ENCODE results near the gene FRMD1. TPM values are rescaled to one million over a fixed set of nuclear protein-coding genes. Genes with fewer than 3 reads are reported as not detected.

Gene FRMD1
- total RNA-seq, result not detected

GRCh38 chr6:168078943-168079405 lies at the start of gene FRMD1:
Gene FRMD1, minus strand, starts transcription at chr6:168079212. Its CDS starts 118 bp downstream, at chr6:168079094.
- Histone ChIP-seq H3K36me3 (replicated peaks in 1 of 2; ENCODE audit: insufficient read depth in 1 of 2, low read depth in 2 of 2) (no peaks in the 10 kb centered on the region), H3K4me1 (no peaks in the 10 kb centered on the region), H3K27me3 (no peaks in the 10 kb centered on the region), H3K4me3 (no peak within 1 kb of the TSS), H3K27ac (no peak within 1 kb of the TSS), H3K9me3 (no peaks in the 10 kb centered on the region)
- no peak for DNase-seq
- TF ChIP-seq CTCF (IDR thresholded peaks at IDR 0.05) (no peak), POLR2A (IDR thresholded peaks at IDR 0.05) (no peak)
- no peak for ATAC-seq
- intact Hi-C loops (cut with DNase I), result no loop called here
- 72 to 80% methylated on average over 19 of the region's 21 CpGs for WGBS, 2 donors

- TF ChIP-seq POLR2A (IDR thresholded peaks at IDR 0.05) (no peak), CTCF (IDR thresholded peaks at IDR 0.05) (no peak)
- Histone ChIP-seq H3K4me1 (no peaks in the 10 kb centered on the region), H3K4me3 (no peak overlapping the region), H3K9me3 (no peaks in the 10 kb centered on the region), H3K27ac (no peak overlapping the region), H3K27me3 (no peaks in the 10 kb centered on the region), H3K36me3 (replicated peaks in 1 of 2; ENCODE audit: insufficient read depth in 1 of 2, low read depth in 2 of 2) (no peaks in the 10 kb centered on the region)
- intact Hi-C loops (cut with DNase I), result no loop called here
- 85 to 91% methylated on average over 15 to 19 of the region's 19 CpGs for WGBS, 2 donors
- no peak for DNase-seq
- no peak for ATAC-seq
These were observed 49.1 kb upstream of the FRMD1 start for GRCh38 chr6:168128006-168128630.

- no peak for DNase-seq
- ATAC-seq, result no peak
These were observed 48.4 kb upstream of the FRMD1 start for GRCh38 chr6:168127384-168127868.

GRCh38 chr6:168126566-168127383 lies 47.8 kb upstream of the FRMD1 start:
- no peak for TF ChIP-seq CTCF (IDR thresholded peaks at IDR 0.05)
- DNase-seq (no peak), ATAC-seq (no peak)
- Histone ChIP-seq H3K27ac (no peak overlapping the region), H3K36me3 (replicated peaks in 1 of 2; ENCODE audit: insufficient read depth in 1 of 2, low read depth in 2 of 2) (no peaks in the 10 kb centered on the region), H3K9me3 (no peaks in the 10 kb centered on the region), H3K4me3 (no peak overlapping the region), H3K4me1 (no peaks in the 10 kb centered on the region), H3K27me3 (no peaks in the 10 kb centered on the region)
- 86 to 88% methylated on average over 9 to 22 of the region's 22 CpGs for WGBS, 2 donors
- intact Hi-C loops (cut with DNase I), result no loop called here

More at GRCh38 chr6:168127384-168127868, 48.4 kb upstream of the FRMD1 start:
- WGBS, 2 donors, result 73 to 85% methylated on average over 6 to 10 of the region's 10 CpGs
- H3K9me3 ChIP-seq, result no peaks in the 10 kb centered on the region
- no peaks in the 10 kb centered on the region for H3K36me3 ChIP-seq (replicated peaks in 1 of 2; ENCODE audit: insufficient read depth in 1 of 2, low read depth in 2 of 2)
- no peak overlapping the region for H3K27ac ChIP-seq
- no peaks in the 10 kb centered on the region for H3K27me3 ChIP-seq
- TF ChIP-seq CTCF (IDR thresholded peaks at IDR 0.05), result no peak
- no peak for TF ChIP-seq POLR2A (IDR thresholded peaks at IDR 0.05)
- intact Hi-C loops (cut with DNase I), result no loop called here
- H3K4me3 ChIP-seq, result no peak overlapping the region
- H3K4me1 ChIP-seq, result no peaks in the 10 kb centered on the region
